ENCODE measurements around the gene PRUNE1.

Gene PRUNE1

GRCh38 chr1:151050051-151050688, 41.9 kb downstream of the PRUNE1 start:
- no peak overlapping the region for H3K4me3 ChIP-seq (ENCODE audit: low read length)
- no peak overlapping the region for H3K27ac ChIP-seq (ENCODE audit: low read depth, low read length)
- H3K9ac ChIP-seq (ENCODE audit: low read length): no peak overlapping the region
- peaks cover 6% of the 10 kb centered on the region for H3K4me1 ChIP-seq (ENCODE audit: control insufficient read depth, insufficient read depth, low read length)
- H3K36me3 ChIP-seq (ENCODE audit: control insufficient read depth, insufficient read depth, low read length): peaks cover 25% of the 10 kb centered on the region
- H3K27me3 ChIP-seq (ENCODE audit: control insufficient read depth, insufficient read depth, low read length): no peaks in the 10 kb centered on the region

DNA sequence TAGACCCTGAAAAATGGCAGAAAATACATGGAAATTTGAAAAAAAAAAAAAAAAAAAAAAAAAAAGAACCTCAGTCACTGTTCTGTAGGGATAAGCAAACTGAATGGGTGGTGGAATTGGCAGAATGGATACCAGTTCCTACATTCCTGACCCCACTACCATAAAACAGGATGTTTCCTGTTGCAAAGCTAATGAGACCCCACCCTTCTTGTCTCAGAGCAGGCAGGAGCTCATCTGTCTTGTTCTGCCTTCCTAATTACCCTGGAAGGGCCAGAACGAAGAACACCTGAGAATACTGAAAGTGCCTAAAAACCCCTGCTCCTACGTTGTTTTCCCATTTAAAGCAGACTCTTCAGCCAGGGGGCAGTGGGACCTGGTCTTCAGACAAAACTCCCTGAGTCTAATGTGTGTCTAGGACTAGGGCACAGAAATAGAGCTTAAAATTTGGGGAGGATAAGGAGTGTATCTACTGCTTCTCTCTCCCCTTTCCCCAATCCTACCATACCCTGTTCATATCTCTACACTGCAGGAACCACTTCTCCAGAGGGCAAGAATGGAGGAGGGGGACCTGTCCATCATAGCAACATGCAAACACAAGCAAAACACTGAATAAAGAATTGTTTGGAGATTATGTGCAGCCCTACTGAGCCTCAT, 43.2 kb downstream of the PRUNE1 start:
- Histone ChIP-seq H3K27me3 (ENCODE audit: control insufficient read depth, insufficient read depth, low read length) (no peaks in the 10 kb centered on the region), H3K27ac (ENCODE audit: low read depth, low read length) (no peak overlapping the region), H3K9ac (ENCODE audit: low read length) (no peak overlapping the region), H3K36me3 (ENCODE audit: control insufficient read depth, insufficient read depth, low read length) (peaks cover 31% of the 10 kb centered on the region), H3K4me3 (ENCODE audit: low read length) (no peak overlapping the region), H3K4me1 (ENCODE audit: control insufficient read depth, insufficient read depth, low read length) (peaks cover 6% of the 10 kb centered on the region)

DNA sequence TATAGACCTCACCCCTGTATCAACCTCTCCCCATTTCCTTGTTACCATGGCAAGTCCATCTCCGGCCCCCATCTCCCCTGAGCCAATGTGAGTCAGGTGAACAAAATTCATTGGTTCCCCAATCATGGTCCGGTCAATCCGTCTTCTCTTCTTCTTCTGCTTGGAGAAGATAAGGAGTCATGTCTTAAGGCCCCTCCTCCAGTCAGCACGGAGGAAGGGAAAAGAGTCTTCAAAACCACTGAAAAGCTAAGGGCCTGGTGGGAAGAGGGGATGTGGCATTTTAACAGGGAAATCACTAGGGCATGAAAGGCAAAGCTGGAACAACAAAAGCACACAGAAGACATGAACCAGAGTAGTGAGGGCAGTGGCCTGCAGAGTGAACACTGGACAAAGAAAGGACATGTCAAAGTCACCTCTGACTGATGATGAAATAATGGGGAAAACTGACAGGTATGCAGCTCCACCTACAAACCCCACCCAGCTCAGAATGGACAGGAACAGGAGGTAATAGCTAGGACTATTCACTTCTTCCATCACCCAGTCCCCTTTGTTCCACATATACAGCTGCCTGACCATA, 46.8 kb downstream of the PRUNE1 start:
- Histone ChIP-seq H3K36me3 (ENCODE audit: control insufficient read depth, insufficient read depth, low read length) (peaks cover 31% of the 10 kb centered on the region), H3K9ac (ENCODE audit: low read length) (no peak overlapping the region), H3K27me3 (ENCODE audit: control insufficient read depth, insufficient read depth, low read length) (no peaks in the 10 kb centered on the region), H3K27ac (ENCODE audit: low read depth, low read length) (no peak overlapping the region), H3K4me3 (ENCODE audit: low read length) (no peak overlapping the region), H3K4me1 (ENCODE audit: control insufficient read depth, insufficient read depth, low read length) (peaks cover 7% of the 10 kb centered on the region)

- H3K27me3 ChIP-seq (ENCODE audit: control insufficient read depth, insufficient read depth, low read length): no peaks in the 10 kb centered on the region
- peaks cover 7% of the 10 kb centered on the region for H3K4me1 ChIP-seq (ENCODE audit: control insufficient read depth, insufficient read depth, low read length)
- no peak overlapping the region for H3K27ac ChIP-seq (ENCODE audit: low read depth, low read length)
- H3K36me3 ChIP-seq (ENCODE audit: control insufficient read depth, insufficient read depth, low read length): peaks cover 31% of the 10 kb centered on the region
- no peak overlapping the region for H3K9ac ChIP-seq (ENCODE audit: low read length)
- H3K4me3 ChIP-seq (ENCODE audit: low read length): peak overlapping the region; percentile 45
Observed at GRCh38 chr1:151055581-151055980, 47.3 kb downstream of the PRUNE1 start.

GRCh38 chr1:151056149-151056548, 47.9 kb downstream of the PRUNE1 start:
- Histone ChIP-seq H3K4me1 (ENCODE audit: control insufficient read depth, insufficient read depth, low read length) (peaks cover 7% of the 10 kb centered on the region), H3K27ac (ENCODE audit: low read depth, low read length) (no peak overlapping the region), H3K36me3 (ENCODE audit: control insufficient read depth, insufficient read depth, low read length) (peaks cover 31% of the 10 kb centered on the region), H3K4me3 (ENCODE audit: low read length) (peak overlapping the region; percentile 45), H3K9ac (ENCODE audit: low read length) (no peak overlapping the region), H3K27me3 (ENCODE audit: control insufficient read depth, insufficient read depth, low read length) (no peaks in the 10 kb centered on the region)

- peaks cover 19% of the 10 kb centered on the region for H3K36me3 ChIP-seq (ENCODE audit: control insufficient read depth, insufficient read depth, low read length)
- peak overlapping the region; percentile 96 for H3K27ac ChIP-seq (ENCODE audit: low read depth, low read length)
Observed at GRCh38 chr1:151058692-151059091, 50.4 kb downstream of the PRUNE1 start.

GRCh38 chr1:151059109-151060006, 51.1 kb downstream of the PRUNE1 start, which contains the start of gene CDC42SE1:
TSS of gene CDC42SE1 (minus strand) at chr1:151059622. CDS start at chr1:151055730, 3,892 bp downstream.
- H3K9ac ChIP-seq (ENCODE audit: low read length): peak within 1 kb of the TSS; percentile 96
- peak within 1 kb of the TSS; percentile 96 for H3K27ac ChIP-seq (ENCODE audit: low read depth, low read length)
- H3K4me3 ChIP-seq (ENCODE audit: low read length): peak within 1 kb of the TSS; percentile 94
- H3K27me3 ChIP-seq (ENCODE audit: control insufficient read depth, insufficient read depth, low read length): no peaks in the 10 kb centered on the region
- peaks cover 13% of the 10 kb centered on the region for H3K36me3 ChIP-seq (ENCODE audit: control insufficient read depth, insufficient read depth, low read length)
- peaks cover 7% of the 10 kb centered on the region for H3K4me1 ChIP-seq (ENCODE audit: control insufficient read depth, insufficient read depth, low read length)

More at GRCh38 chr1:151058692-151059091, 50.4 kb downstream of the PRUNE1 start:
- Histone ChIP-seq H3K9ac (ENCODE audit: low read length) (peak overlapping the region; percentile 96), H3K4me1 (ENCODE audit: control insufficient read depth, insufficient read depth, low read length) (peaks cover 7% of the 10 kb centered on the region), H3K27me3 (ENCODE audit: control insufficient read depth, insufficient read depth, low read length) (no peaks in the 10 kb centered on the region), H3K4me3 (ENCODE audit: low read length) (peak overlapping the region; percentile 94)

- H3K9ac ChIP-seq (ENCODE audit: low read length): peak within 1 kb of the TSS; percentile 96
- H3K4me3 ChIP-seq (ENCODE audit: low read length): peak within 1 kb of the TSS; percentile 94
- peaks cover 6% of the 10 kb centered on the region for H3K36me3 ChIP-seq (ENCODE audit: control insufficient read depth, insufficient read depth, low read length)
- peaks cover 7% of the 10 kb centered on the region for H3K4me1 ChIP-seq (ENCODE audit: control insufficient read depth, insufficient read depth, low read length)
- no peaks in the 10 kb centered on the region for H3K27me3 ChIP-seq (ENCODE audit: control insufficient read depth, insufficient read depth, low read length)
- peak within 1 kb of the TSS; percentile 96 for H3K27ac ChIP-seq (ENCODE audit: low read depth, low read length)
Observed at GRCh38 chr1:151060007-151060656, 51.9 kb downstream of the PRUNE1 start, which contains the start of gene MLLT11. TSS of gene MLLT11 (plus strand) at chr1:151060397. CDS start at chr1:151067225, 6,828 bp downstream.

DNA sequence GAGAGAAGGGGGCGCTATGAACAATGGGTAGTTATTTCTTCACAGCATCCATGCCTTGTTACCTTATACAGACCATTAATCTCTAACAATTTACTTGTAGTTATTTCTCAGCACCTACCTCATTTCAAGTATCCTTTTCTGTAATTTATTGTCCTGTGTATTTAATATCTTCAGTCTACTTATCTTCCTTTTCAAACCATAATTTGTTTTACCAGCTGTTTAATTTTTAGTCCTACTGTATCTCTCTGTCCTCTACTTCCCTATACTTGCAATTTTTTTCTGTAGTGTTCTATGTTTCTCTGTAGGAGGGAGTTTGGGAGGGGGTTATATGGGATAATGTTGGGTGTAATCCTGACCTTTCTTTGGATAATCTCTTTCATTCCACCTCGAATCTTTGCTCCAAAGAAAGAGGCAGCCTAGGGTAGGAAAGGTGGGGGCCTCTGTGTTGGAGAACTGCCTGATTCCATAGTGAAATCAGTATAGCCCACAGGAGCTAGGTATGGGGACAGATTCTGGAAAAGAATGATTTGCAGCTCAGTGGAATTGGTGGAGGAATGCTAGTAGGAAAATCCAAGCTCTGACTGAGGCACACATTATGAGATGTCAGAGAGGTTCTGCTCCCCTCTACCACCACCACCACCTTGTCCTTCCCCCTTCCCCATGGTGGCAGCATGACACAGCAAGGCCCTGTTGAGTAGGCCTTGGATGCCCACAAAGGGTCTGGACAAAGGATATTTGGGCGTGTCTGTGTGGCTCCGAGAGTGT, 52.6 kb downstream of the PRUNE1 start:
- H3K36me3 ChIP-seq (ENCODE audit: control insufficient read depth, insufficient read depth, low read length): no peaks in the 10 kb centered on the region
- peak overlapping the region; percentile 41 for H3K27ac ChIP-seq (ENCODE audit: low read depth, low read length)
- no peak overlapping the region for H3K9ac ChIP-seq (ENCODE audit: low read length)
- H3K27me3 ChIP-seq (ENCODE audit: control insufficient read depth, insufficient read depth, low read length): no peaks in the 10 kb centered on the region
- peaks cover 7% of the 10 kb centered on the region for H3K4me1 ChIP-seq (ENCODE audit: control insufficient read depth, insufficient read depth, low read length)
- peak overlapping the region; percentile 94 for H3K4me3 ChIP-seq (ENCODE audit: low read length)

GRCh38 chr1:151061704-151062103, 53.5 kb downstream of the PRUNE1 start:
- no peak overlapping the region for H3K4me3 ChIP-seq (ENCODE audit: low read length)
- no peaks in the 10 kb centered on the region for H3K27me3 ChIP-seq (ENCODE audit: control insufficient read depth, insufficient read depth, low read length)
- H3K27ac ChIP-seq (ENCODE audit: low read depth, low read length): no peak overlapping the region
- no peak overlapping the region for H3K9ac ChIP-seq (ENCODE audit: low read length)
- H3K36me3 ChIP-seq (ENCODE audit: control insufficient read depth, insufficient read depth, low read length): no peaks in the 10 kb centered on the region
- peaks cover 7% of the 10 kb centered on the region for H3K4me1 ChIP-seq (ENCODE audit: control insufficient read depth, insufficient read depth, low read length)

DNA sequence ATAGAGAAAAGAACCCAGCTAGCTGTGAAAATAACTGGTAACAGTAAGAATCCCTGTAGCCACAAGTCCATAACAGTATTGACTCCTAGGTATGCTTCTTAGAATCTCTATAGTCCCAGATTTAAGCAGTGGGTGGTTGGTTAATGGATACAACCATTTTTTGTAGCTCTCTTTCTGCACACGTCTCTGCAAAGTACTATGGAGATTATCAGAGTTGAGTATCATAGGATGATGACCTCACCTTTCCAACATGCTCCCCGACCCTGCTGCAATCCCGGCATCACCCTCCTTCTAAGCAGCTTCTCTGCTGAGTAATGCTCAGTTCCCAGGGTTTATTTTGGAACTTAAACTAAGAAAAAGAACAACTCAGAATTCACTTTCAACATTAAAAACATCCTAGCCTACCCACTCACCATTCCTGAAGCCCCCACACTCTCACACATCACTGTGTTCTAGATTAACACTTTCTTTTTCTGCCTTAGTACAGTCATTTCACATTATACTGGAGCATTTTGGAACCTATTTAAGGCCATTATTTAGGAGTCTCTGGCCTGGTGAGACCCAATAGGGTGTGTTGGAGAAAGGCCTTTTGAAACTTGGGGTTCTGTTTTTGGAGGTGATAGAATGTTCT, 54.6 kb downstream of the PRUNE1 start:
- H3K4me1 ChIP-seq (ENCODE audit: control insufficient read depth, insufficient read depth, low read length): peaks cover 7% of the 10 kb centered on the region
- no peak overlapping the region for H3K27ac ChIP-seq (ENCODE audit: low read depth, low read length)
- no peak overlapping the region for H3K9ac ChIP-seq (ENCODE audit: low read length)
- H3K36me3 ChIP-seq (ENCODE audit: control insufficient read depth, insufficient read depth, low read length): no peaks in the 10 kb centered on the region
- H3K27me3 ChIP-seq (ENCODE audit: control insufficient read depth, insufficient read depth, low read length): no peaks in the 10 kb centered on the region
- no peak overlapping the region for H3K4me3 ChIP-seq (ENCODE audit: low read length)

Data from rectal smooth muscle tissue (tissue), 1 donor.